ENCODE data around the gene SPIN4. TPM values are rescaled to one million over a fixed set of nuclear protein-coding genes. Genes with fewer than 3 reads are reported as not detected.
A peak's percentile ranks its signal among the peaks of the same experiment; 100 is the strongest.

Gene SPIN4
- total RNA-seq, 3 donors from 2014 or later (not counting 1 experiment from before 2014, with no cell fraction given), result 9.6 to 12.9 (median 11.0) TPM

DNA sequence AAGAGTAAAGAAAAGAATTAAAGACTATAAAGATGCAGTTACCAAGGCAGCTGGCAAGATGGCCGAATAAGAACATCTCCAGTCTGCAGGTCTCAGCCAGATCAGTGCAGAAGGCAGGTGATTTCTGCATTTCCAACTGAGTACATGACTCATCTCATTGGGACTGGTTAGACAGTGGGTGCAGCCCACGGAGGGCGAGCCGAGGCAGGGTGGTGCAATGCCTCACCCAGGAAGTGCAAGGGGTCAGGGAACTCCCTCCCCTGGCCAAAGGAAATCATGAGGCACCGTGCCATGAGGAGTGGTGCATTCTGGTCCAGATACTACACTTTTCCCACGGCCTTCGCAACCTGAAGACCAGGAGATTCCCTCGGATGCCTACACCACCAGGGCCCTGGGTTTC lies 20.5 kb downstream of the SPIN4 start:
- WGBS (ENCODE audit: insufficient coverage), result 62% methylated on average over 8 of the region's 8 CpGs
- TF ChIP-seq, protein P1, sequence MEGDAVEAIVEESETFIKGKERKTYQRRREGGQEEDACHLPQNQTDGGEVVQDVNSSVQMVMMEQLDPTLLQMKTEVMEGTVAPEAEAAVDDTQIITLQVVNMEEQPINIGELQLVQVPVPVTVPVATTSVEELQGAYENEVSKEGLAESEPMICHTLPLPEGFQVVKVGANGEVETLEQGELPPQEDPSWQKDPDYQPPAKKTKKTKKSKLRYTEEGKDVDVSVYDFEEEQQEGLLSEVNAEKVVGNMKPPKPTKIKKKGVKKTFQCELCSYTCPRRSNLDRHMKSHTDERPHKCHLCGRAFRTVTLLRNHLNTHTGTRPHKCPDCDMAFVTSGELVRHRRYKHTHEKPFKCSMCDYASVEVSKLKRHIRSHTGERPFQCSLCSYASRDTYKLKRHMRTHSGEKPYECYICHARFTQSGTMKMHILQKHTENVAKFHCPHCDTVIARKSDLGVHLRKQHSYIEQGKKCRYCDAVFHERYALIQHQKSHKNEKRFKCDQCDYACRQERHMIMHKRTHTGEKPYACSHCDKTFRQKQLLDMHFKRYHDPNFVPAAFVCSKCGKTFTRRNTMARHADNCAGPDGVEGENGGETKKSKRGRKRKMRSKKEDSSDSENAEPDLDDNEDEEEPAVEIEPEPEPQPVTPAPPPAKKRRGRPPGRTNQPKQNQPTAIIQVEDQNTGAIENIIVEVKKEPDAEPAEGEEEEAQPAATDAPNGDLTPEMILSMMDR (IDR thresholded peaks at IDR 0.05), result no peak
- H3K36me3 Mint-ChIP-seq, result no peaks in the 10 kb centered on the region
- no peaks in the 10 kb centered on the region for H3K27me3 ChIP-seq (ENCODE audit: control insufficient read depth, insufficient read depth, low read length)
- peak overlapping the region in 1 of 2 donors; percentile 65 for H3K27ac Mint-ChIP-seq
- H3K36me3 ChIP-seq (ENCODE audit: control insufficient read depth, insufficient read depth, low read length), result no peaks in the 10 kb centered on the region
- H3K4me3 Mint-ChIP-seq, result no peak overlapping the region
- ATAC-seq (peak in 2 of 3 donors; percentile 57), DNase-seq (peak in 1 of 2 donors; percentile 14)
- no peaks in the 10 kb centered on the region for H3K27me3 Mint-ChIP-seq (ENCODE audit: low read depth in 2 of 2)
- H3K9me3 Mint-ChIP-seq, result no peaks in the 10 kb centered on the region
- no peak overlapping the region for H3K4me3 ChIP-seq (ENCODE audit: low read length)
- peaks cover 0 to 14% of the 10 kb centered on the region in 2 donors for H3K4me1 Mint-ChIP-seq
- no peak overlapping the region for H3K27ac ChIP-seq (ENCODE audit: low read length)
- H3K4me1 ChIP-seq (ENCODE audit: control insufficient read depth, insufficient read depth, low read length), result peaks cover 5% of the 10 kb centered on the region
- intact Hi-C loops (cut with micrococcal nuclease), result no loop called here
- H3K9me3 ChIP-seq (ENCODE audit: control insufficient read depth, insufficient read depth, low read length), result no peaks in the 10 kb centered on the region

DNA sequence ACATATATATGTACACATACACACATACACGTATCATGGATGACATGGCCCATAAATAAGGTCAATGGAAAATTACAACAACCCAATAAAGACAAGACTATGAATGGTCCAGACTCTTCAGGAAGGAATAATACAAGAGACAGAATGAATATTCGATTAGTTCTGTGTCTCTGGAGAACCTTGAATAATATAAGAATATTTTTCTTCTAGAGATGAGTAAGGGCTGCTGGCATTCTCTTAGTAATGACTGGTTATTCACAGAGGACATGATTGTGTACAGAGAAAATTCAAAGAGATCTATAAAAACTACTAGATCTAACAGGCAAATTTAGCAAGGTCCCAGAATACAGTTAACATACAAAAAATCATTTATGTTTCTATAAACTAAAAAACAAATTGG lies 23.3 kb downstream of the SPIN4 start:
- H3K27ac Mint-ChIP-seq, result no peak overlapping the region
- no peaks in the 10 kb centered on the region for H3K9me3 Mint-ChIP-seq
- peaks cover 0 to 14% of the 10 kb centered on the region in 2 donors for H3K4me1 Mint-ChIP-seq
- Histone ChIP-seq H3K27ac (ENCODE audit: low read length) (no peak overlapping the region), H3K4me1 (ENCODE audit: control insufficient read depth, insufficient read depth, low read length) (peaks cover 5% of the 10 kb centered on the region), H3K4me3 (ENCODE audit: low read length) (no peak overlapping the region), H3K27me3 (ENCODE audit: control insufficient read depth, insufficient read depth, low read length) (no peaks in the 10 kb centered on the region), H3K36me3 (ENCODE audit: control insufficient read depth, insufficient read depth, low read length) (no peaks in the 10 kb centered on the region), H3K9me3 (ENCODE audit: control insufficient read depth, insufficient read depth, low read length) (no peaks in the 10 kb centered on the region)
- H3K4me3 Mint-ChIP-seq, result no peak overlapping the region
- DNase-seq (no peak), ATAC-seq (no peak)
- H3K27me3 Mint-ChIP-seq (ENCODE audit: low read depth in 2 of 2), result no peaks in the 10 kb centered on the region
- intact Hi-C loops (cut with micrococcal nuclease), result no loop called here
- WGBS (ENCODE audit: insufficient coverage), result no CpG with 5 or more reads among the region's 2 CpGs
- TF ChIP-seq, protein P1 (IDR thresholded peaks at IDR 0.05), result no peak
- H3K36me3 Mint-ChIP-seq, result no peaks in the 10 kb centered on the region

DNA sequence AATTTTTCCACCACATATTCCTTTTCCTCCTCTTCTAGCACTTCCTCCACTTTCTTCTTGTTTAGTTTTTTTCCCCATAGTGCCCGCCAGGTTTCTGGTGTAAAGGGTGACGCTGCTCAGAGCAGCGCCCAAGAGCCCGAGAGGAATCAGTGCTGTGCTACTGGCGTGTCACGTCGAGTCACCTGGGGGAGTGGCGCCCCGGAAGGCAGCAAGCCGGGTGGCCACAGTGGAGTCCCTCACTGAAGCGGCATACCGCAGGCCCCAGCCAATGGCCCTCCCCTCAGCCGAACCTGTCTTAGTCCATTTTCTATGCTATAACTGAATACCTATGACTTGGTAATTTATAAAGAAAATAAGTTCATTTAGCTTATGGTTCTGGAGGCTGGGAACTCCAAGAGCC lies 51.5 kb downstream of the SPIN4 start:
- intact Hi-C loops (cut with micrococcal nuclease), result no loop called here
- Histone ChIP-seq H3K9me3 (ENCODE audit: control insufficient read depth, insufficient read depth, low read length) (no peaks in the 10 kb centered on the region), H3K36me3 (ENCODE audit: control insufficient read depth, insufficient read depth, low read length) (no peaks in the 10 kb centered on the region), H3K4me3 (ENCODE audit: low read length) (no peak overlapping the region), H3K27ac (ENCODE audit: low read length) (no peak overlapping the region), H3K4me1 (ENCODE audit: control insufficient read depth, insufficient read depth, low read length) (no peaks in the 10 kb centered on the region), H3K27me3 (ENCODE audit: control insufficient read depth, insufficient read depth, low read length) (no peaks in the 10 kb centered on the region)
- DNase-seq (no peak), ATAC-seq (no peak)
- no peaks in the 10 kb centered on the region for H3K27me3 Mint-ChIP-seq (ENCODE audit: low read depth in 2 of 2)
- H3K36me3 Mint-ChIP-seq, result peaks cover 6% of the 10 kb centered on the region
- TF ChIP-seq, protein P1 (IDR thresholded peaks at IDR 0.05), result no peak
- no peak overlapping the region for H3K27ac Mint-ChIP-seq
- WGBS (ENCODE audit: insufficient coverage), result 98% methylated on average over 12 of the region's 13 CpGs
- H3K4me3 Mint-ChIP-seq, result no peak overlapping the region
- no peaks in the 10 kb centered on the region for H3K4me1 Mint-ChIP-seq
- H3K9me3 Mint-ChIP-seq, result peaks cover 2 to 7% of the 10 kb centered on the region in 2 donors

Measured in natural killer cell (primary cell).